NCI-H524 treated with DMSO at 0.1 percent for 48 hours (cell line): Measurements from ENCODE around the gene POTEB.
"Not testable (repeated sequence)": the region's sequence is repeated elsewhere in the genome, so short reads cannot be mapped to it uniquely, and the experiment has no call there.

Experiments used
- DNase-seq: peaks from one replicate; lab custom pipeline; 2025; lab: John Stamatoyannopoulos, UW

POTEB gene

GRCh38 chr15:21877635-21878034 is at the start of gene POTEB:
TSS of gene POTEB (minus strand) at chr15:21877735. CDS start at chr15:21877246, 489 bp downstream.
- DNase-seq = not testable (repeated sequence)

- DNase-seq = not testable (repeated sequence)
Observed at GRCh38 chr15:21890955-21891354, 13.4 kb upstream of the POTEB start.

- not testable (repeated sequence) for DNase-seq
Observed at GRCh38 chr15:21889542-21889941, 12.0 kb upstream of the POTEB start.

- DNase-seq = not testable (repeated sequence)
Observed at GRCh38 chr15:21838831-21839230, 38.7 kb downstream of the POTEB start.
